Ishikawa (cell line): ENCODE results near the gene RIPPLY2.

Experiments
- EP300 ChIP-seq: IDR thresholded peaks from 2 replicates; pipeline ENCODE4 v1.6.1; 2012; ENCODE audit warnings: borderline replicate concordance
- MAX ChIP-seq: IDR thresholded peaks from 2 replicates; pipeline ENCODE4 v1.6.1; 2012
- NFIC ChIP-seq: IDR thresholded peaks from 2 replicates; pipeline ENCODE4 v1.6.1; 2012
- RAD21 ChIP-seq: IDR thresholded peaks from 2 replicates; pipeline ENCODE4 v1.6.1; 2012; ENCODE audit warnings: low read depth
- REST ChIP-seq: IDR thresholded peaks from 2 replicates; pipeline ENCODE4 v1.6.1; 2012; ENCODE audit warnings: low read depth, mild to moderate bottlenecking
- TEAD4 ChIP-seq: IDR thresholded peaks from 2 replicates; pipeline ENCODE4 v1.6.1; 2012
- YY1 ChIP-seq: IDR thresholded peaks from 2 replicates; pipeline ENCODE4 v1.6.1; 2012; ENCODE audit warnings: low read depth
- ZBTB7A ChIP-seq: IDR thresholded peaks from 2 replicates; pipeline ENCODE4 v1.6.1; 2012; ENCODE audit warnings: low read depth

- no peak for TF ChIP-seq TEAD4
- TF ChIP-seq REST = no peak
- TF ChIP-seq NFIC = no peak
- TF ChIP-seq RAD21 = no peak
- no peak for TF ChIP-seq ZBTB7A
- TF ChIP-seq EP300 = no peak
- no peak for TF ChIP-seq YY1
- no peak for TF ChIP-seq MAX
Observed at GRCh38 chr6:83883240-83883639, 30.1 kb downstream of the RIPPLY2 start.
